ENCODE measurements around the gene EXOC6B. TPM values are rescaled to one million over a fixed set of nuclear protein-coding genes. Genes with fewer than 3 reads are reported as not detected.
A peak's percentile ranks its signal among the peaks of the same experiment; 100 is the strongest.

Gene EXOC6B
- total RNA-seq, 1 donor from 2014 or later, result 139 TPM

GRCh38 chr2:72674982-72675915, 150.6 kb downstream of the EXOC6B start:
- no peaks in the 10 kb centered on the region for H3K36me3 ChIP-seq
- H3K27me3 ChIP-seq (ENCODE audit: low read depth), result no peaks in the 10 kb centered on the region
- DNase-seq, result no peak
- no peak overlapping the region for H3K4me3 ChIP-seq
- TF ChIP-seq, protein P1, sequence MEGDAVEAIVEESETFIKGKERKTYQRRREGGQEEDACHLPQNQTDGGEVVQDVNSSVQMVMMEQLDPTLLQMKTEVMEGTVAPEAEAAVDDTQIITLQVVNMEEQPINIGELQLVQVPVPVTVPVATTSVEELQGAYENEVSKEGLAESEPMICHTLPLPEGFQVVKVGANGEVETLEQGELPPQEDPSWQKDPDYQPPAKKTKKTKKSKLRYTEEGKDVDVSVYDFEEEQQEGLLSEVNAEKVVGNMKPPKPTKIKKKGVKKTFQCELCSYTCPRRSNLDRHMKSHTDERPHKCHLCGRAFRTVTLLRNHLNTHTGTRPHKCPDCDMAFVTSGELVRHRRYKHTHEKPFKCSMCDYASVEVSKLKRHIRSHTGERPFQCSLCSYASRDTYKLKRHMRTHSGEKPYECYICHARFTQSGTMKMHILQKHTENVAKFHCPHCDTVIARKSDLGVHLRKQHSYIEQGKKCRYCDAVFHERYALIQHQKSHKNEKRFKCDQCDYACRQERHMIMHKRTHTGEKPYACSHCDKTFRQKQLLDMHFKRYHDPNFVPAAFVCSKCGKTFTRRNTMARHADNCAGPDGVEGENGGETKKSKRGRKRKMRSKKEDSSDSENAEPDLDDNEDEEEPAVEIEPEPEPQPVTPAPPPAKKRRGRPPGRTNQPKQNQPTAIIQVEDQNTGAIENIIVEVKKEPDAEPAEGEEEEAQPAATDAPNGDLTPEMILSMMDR (IDR thresholded peaks at IDR 0.05; ENCODE audit: borderline replicate concordance), result no peak
- H3K9me3 ChIP-seq (replicated peaks), result no peaks in the 10 kb centered on the region
- H3K27ac ChIP-seq (replicated peaks), result peak overlapping the region; percentile 14
- intact Hi-C loops (cut with micrococcal nuclease), result no loop called here
- peaks cover 47% of the 10 kb centered on the region for H3K4me1 ChIP-seq

- Histone ChIP-seq H3K27ac (replicated peaks) (no peak overlapping the region), H3K36me3 (no peaks in the 10 kb centered on the region), H3K4me3 (no peak overlapping the region), H3K9me3 (replicated peaks) (no peaks in the 10 kb centered on the region), H3K27me3 (ENCODE audit: low read depth) (no peaks in the 10 kb centered on the region), H3K4me1 (peaks cover 37% of the 10 kb centered on the region)
- TF ChIP-seq, protein P1 (IDR thresholded peaks at IDR 0.05; ENCODE audit: borderline replicate concordance), result no peak
- intact Hi-C loops (cut with micrococcal nuclease), result no loop called here
- DNase-seq, result no peak
These were observed 152.6 kb downstream of the EXOC6B start for GRCh38 chr2:72673279-72673678.

DNA sequence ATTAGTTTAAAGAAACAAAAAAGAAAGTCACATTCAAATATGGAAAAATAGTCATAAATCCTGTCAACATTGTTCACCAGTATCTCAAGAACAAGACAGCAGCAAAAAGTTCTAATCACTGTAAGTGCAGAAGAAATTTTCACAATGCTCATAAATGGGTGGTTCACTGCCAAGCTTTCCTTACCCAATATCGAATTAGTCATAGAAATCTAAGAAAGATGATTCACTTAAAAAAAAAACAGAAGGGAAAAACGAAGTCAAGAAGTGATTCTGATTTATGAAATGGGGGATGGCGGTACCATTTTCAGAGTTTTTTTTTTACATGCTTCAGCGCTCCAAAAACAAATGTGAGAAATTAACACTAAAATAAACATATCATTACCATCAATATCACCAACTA, 156.7 kb downstream of the EXOC6B start:
- H3K27me3 ChIP-seq (ENCODE audit: low read depth), result no peaks in the 10 kb centered on the region
- intact Hi-C loops (cut with micrococcal nuclease), result no loop called here
- H3K27ac ChIP-seq (replicated peaks), result no peak overlapping the region
- peaks cover 37% of the 10 kb centered on the region for H3K9me3 ChIP-seq (replicated peaks)
- DNase-seq, result no peak
- H3K36me3 ChIP-seq, result no peaks in the 10 kb centered on the region
- TF ChIP-seq, protein P1 (IDR thresholded peaks at IDR 0.05; ENCODE audit: borderline replicate concordance), result no peak
- H3K4me1 ChIP-seq, result no peaks in the 10 kb centered on the region
- no peak overlapping the region for H3K4me3 ChIP-seq

- H3K9me3 ChIP-seq (replicated peaks), result peaks cover 39% of the 10 kb centered on the region
- H3K27me3 ChIP-seq (ENCODE audit: low read depth), result no peaks in the 10 kb centered on the region
- H3K27ac ChIP-seq (replicated peaks), result no peak overlapping the region
- TF ChIP-seq, protein P1 (IDR thresholded peaks at IDR 0.05; ENCODE audit: borderline replicate concordance), result no peak
- intact Hi-C loops (cut with micrococcal nuclease), result no loop called here
- no peaks in the 10 kb centered on the region for H3K36me3 ChIP-seq
- DNase-seq, result no peak
- no peak overlapping the region for H3K4me3 ChIP-seq
- no peaks in the 10 kb centered on the region for H3K4me1 ChIP-seq
These were observed 157.2 kb downstream of the EXOC6B start for GRCh38 chr2:72668647-72669046.

- Histone ChIP-seq H3K4me3 (no peak overlapping the region), H3K27me3 (ENCODE audit: low read depth) (no peaks in the 10 kb centered on the region), H3K36me3 (no peaks in the 10 kb centered on the region), H3K4me1 (peaks cover 5% of the 10 kb centered on the region), H3K27ac (replicated peaks) (no peak overlapping the region), H3K9me3 (replicated peaks) (peaks cover 39% of the 10 kb centered on the region)
- no peak for DNase-seq
- intact Hi-C loops (cut with micrococcal nuclease), result no loop called here
- TF ChIP-seq, protein P1 (IDR thresholded peaks at IDR 0.05; ENCODE audit: borderline replicate concordance), result no peak
These were observed 160.4 kb downstream of the EXOC6B start for GRCh38 chr2:72665448-72665847.

Data from left ventricle myocardium inferior (tissue), 1 donor.